Neural progenitor cell (in vitro differentiated cells): Measurements from ENCODE around the gene LRRC8E.

Experiments used
- EZH2 ChIP-seq: fragments of 200-600 bp; sonication (generic); IDR thresholded peaks from 2 replicates; pipeline ENCODE4 v1.6.1; 2017; ENCODE audit warnings: antibody characterized with exemption, mild to moderate bottlenecking, moderate library complexity
- EZH2phosphoT487 ChIP-seq: fragments of 200-600 bp; sonication (generic); IDR thresholded peaks from 2 replicates; pipeline ENCODE4 v1.6.1; 2017; ENCODE audit warnings: antibody characterized with exemption
- TF ChIP-seq, protein P1 (sequence below): fragments of 200-600 bp; sonication (generic); IDR thresholded peaks from 2 replicates; pipeline ENCODE4 v1.5.1; 2017; ENCODE audit warnings: antibody characterized with exemption, mild to moderate bottlenecking

DNA sequence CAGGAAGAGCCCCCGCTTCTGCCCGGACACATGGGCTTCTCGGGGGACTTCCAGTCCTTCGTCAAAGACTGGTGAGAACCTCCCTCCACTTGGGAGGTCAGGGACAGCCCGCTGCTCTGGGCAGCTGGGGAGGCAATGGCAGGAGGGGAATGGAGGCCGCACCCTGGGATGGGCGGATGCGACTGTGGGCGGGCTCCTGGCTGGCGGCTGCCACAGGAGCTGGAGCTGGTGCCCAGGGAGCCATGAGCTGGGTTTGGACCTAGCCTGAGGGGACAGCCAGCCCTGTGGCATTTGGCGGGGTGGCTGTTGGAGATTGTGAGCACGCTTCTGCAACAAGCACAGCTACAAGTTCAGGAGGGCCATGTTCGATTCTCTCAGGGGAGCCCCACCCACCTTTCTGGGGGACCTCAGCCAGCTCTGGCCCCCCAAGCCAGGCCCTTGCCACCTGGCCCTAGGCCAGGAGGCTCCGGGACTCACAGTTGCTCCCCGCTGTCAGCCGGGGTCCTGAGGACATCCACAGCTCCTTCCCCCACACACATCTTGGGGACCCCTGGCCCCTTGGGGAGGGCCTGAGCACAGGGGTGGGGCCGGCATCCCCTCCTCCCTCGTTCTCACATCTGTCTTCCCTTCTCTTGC lies 23.3 kb downstream of the LRRC8E start:
- TF ChIP-seq, protein P1, sequence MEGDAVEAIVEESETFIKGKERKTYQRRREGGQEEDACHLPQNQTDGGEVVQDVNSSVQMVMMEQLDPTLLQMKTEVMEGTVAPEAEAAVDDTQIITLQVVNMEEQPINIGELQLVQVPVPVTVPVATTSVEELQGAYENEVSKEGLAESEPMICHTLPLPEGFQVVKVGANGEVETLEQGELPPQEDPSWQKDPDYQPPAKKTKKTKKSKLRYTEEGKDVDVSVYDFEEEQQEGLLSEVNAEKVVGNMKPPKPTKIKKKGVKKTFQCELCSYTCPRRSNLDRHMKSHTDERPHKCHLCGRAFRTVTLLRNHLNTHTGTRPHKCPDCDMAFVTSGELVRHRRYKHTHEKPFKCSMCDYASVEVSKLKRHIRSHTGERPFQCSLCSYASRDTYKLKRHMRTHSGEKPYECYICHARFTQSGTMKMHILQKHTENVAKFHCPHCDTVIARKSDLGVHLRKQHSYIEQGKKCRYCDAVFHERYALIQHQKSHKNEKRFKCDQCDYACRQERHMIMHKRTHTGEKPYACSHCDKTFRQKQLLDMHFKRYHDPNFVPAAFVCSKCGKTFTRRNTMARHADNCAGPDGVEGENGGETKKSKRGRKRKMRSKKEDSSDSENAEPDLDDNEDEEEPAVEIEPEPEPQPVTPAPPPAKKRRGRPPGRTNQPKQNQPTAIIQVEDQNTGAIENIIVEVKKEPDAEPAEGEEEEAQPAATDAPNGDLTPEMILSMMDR = no peak
- TF ChIP-seq EZH2 (no peak), EZH2phosphoT487 (no peak)
